K562 (cell line): Measurements from ENCODE around the gene PIK3CD.
A peak's percentile ranks its signal among the peaks of the same experiment; 100 is the strongest.

Experiments used
- CBX3 ChIP-seq, 2 experiments: IDR thresholded peaks; 1 replicate in 1 of 2; 2 replicates in 1 of 2; pipeline ENCODE4 v1.6.1; 2012; ENCODE audit warnings: inconsistent platforms in 2 of 2, low read length in 2 of 2, borderline replicate concordance in 1 of 2, control low read depth in 1 of 2
- CTCF ChIP-seq, 3 experiments: IDR thresholded peaks in 2 of 3; conservative IDR thresholded peaks in 1 of 3; 2 replicates each; pipeline ENCODE4 v1.5.1; 2011 to 2012; ENCODE audit warnings: low read length in 3 of 3, mild to moderate bottlenecking in 3 of 3, control low read depth in 2 of 3, improper control_type of control experiment in 1 of 3, inconsistent platforms in 1 of 3, low read depth in 1 of 3, mixed read lengths in 1 of 3, moderate library complexity in 1 of 3; ENCODE audit not compliant: insufficient read depth in 2 of 3
- GATA2 ChIP-seq: sonication (generic); formaldehyde crosslinking; IDR thresholded peaks from 2 replicates; pipeline ENCODE4 v1.4.0; 2020; ENCODE audit warnings: mild to moderate bottlenecking, missing genetic modification reagents
- GATAD2A ChIP-seq: fragments of 450-650 bp; IDR thresholded peaks from 2 replicates; pipeline ENCODE4 v1.6.1; 2017
- JUN ChIP-seq, 2 experiments: sonication (generic) in 1 of 2; formaldehyde crosslinking in 1 of 2; IDR thresholded peaks; 2 replicates each; pipeline versions ENCODE4 v1.6.1 to v1.8.0; 2012 to 2022; ENCODE audit warnings: borderline replicate concordance in 2 of 2, mild to moderate bottlenecking in 2 of 2, improper control_type of control experiment in 1 of 2, low read depth in 1 of 2, low read length in 1 of 2, missing genetic modification reagents in 1 of 2
- NCOA1 ChIP-seq: fragments of 450-650 bp; IDR thresholded peaks from 2 replicates; pipeline ENCODE4 v1.6.1; 2016; ENCODE audit warnings: low read depth
- REST ChIP-seq, 2 experiments: fragments of 450-650 bp; formaldehyde crosslinking in 1 of 2; IDR thresholded peaks; 2 replicates each; pipeline versions ENCODE4 v1.4.0 to v1.6.1; 2014 to 2020; ENCODE audit warnings: mild to moderate bottlenecking in 2 of 2, borderline replicate concordance in 1 of 2, low read depth in 1 of 2
- SP2 ChIP-seq: IDR thresholded peaks from 2 replicates; pipeline ENCODE4 v1.6.1; 2011; ENCODE audit warnings: mild to moderate bottlenecking, low read depth, low read length, moderate library complexity; ENCODE audit not compliant: poor library complexity, severe bottlenecking; ENCODE audit errors: extremely low read depth
- TCF7L2 ChIP-seq: fragments of 150-350 bp; IDR thresholded peaks from 2 replicates; pipeline ENCODE4 v1.6.1; 2016; ENCODE audit warnings: low read depth, mild to moderate bottlenecking, low read length, moderate library complexity
- TF ChIP-seq, protein P1 (sequence below): fragments of 250-450 bp; sonication (Bioruptor Pico); IDR thresholded peaks from 2 replicates; pipeline ENCODE4 v1.5.0; 2021; ENCODE audit warnings: mild to moderate bottlenecking, borderline replicate concordance

DNA sequence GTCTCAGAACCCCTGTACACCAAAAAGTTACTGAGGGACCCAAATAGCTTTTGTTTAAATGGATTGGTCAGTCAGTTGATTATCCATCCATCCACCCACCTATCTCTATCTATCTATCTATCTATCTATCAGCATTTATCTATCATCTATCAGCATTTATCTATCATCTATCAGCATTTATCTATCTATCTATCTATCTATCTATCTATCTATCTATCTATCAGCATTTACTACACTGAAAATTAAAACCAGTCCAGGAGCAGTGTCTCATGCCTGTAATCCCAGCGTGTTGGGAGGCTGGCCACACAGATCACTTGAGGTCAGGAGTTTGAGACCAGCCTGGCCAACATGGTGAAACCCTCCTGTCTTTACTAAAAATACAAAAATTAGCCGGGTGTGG lies 125.2 kb downstream of the PIK3CD start:
- TF ChIP-seq JUN (IDR thresholded peaks at IDR 0.05; ENCODE audit: borderline replicate concordance, low read depth, low read length) (no peak), JUN (CRISPR knock-in tag; IDR thresholded peaks at IDR 0.05; ENCODE audit: borderline replicate concordance) (no peak), CTCF (IDR thresholded peaks at IDR 0.05 in 2 of 3, conservative IDR thresholded peaks at IDR 0.05 in 1 of 3; ENCODE audit: insufficient read depth in 2 of 3, low read depth in 1 of 3, low read length in 3 of 3) (no peak), NCOA1 (no peak), TCF7L2 (no peak), GATA2 (CRISPR knock-in tag) (peak; percentile 81), REST (IDR thresholded peaks at IDR 0.05; ENCODE audit: borderline replicate concordance) (no peak), REST (CRISPR knock-in tag; IDR thresholded peaks at IDR 0.05; ENCODE audit: low read depth) (no peak), CBX3 (IDR thresholded peaks at IDR 0.05; ENCODE audit: borderline replicate concordance in 1 of 2, low read length in 2 of 2) (no peak), GATAD2A (no peak), SP2 (no peak)
- TF ChIP-seq, protein P1, sequence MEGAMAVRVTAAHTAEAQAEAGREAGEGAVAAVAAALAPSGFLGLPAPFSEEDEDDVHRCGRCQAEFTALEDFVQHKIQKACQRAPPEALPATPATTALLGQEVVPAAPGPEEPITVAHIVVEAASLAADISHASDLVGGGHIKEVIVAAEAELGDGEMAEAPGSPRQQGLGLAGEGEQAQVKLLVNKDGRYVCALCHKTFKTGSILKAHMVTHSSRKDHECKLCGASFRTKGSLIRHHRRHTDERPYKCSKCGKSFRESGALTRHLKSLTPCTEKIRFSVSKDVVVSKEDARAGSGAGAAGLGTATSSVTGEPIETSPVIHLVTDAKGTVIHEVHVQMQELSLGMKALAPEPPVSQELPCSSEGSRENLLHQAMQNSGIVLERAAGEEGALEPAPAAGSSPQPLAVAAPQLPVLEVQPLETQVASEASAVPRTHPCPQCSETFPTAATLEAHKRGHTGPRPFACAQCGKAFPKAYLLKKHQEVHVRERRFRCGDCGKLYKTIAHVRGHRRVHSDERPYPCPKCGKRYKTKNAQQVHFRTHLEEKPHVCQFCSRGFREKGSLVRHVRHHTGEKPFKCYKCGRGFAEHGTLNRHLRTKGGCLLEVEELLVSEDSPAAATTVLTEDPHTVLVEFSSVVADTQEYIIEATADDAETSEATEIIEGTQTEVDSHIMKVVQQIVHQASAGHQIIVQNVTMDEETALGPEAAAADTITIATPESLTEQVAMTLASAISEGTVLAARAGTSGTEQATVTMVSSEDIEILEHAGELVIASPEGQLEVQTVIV (CRISPR knock-in tag), result no peak
